GM23338 (cell line): ENCODE data around the gene TNFRSF4. TPM values are rescaled to one million over a fixed set of nuclear protein-coding genes. Genes with fewer than 3 reads are reported as not detected.

Experiments
- ATAC-seq: fragments of 200-7000 bp; cut with Tn5 transposase; 3 replicates; pipeline ENCODE4 v1.9.1; 2020
- DNase-seq: peaks from one replicate; pipeline ENCODE4 v3.0.0-alpha.2; 2015; ENCODE audit warnings: low spot score
- H2AFZ ChIP-seq: fragments of 200-600 bp; sonication (generic); 2 replicates; pipeline ENCODE4 v1.8.0; 2016; ENCODE audit warnings: antibody characterized with exemption, mild to moderate bottlenecking, moderate library complexity
- H3F3A ChIP-seq: fragments of 200-600 bp; sonication (generic); replicated peaks from 2 replicates; pipeline ENCODE4 v1.8.0; 2017; ENCODE audit warnings: antibody characterized with exemption, mixed run types, low read depth
- H3K27ac ChIP-seq: fragments of 200-600 bp; sonication (generic); 2 replicates; pipeline ENCODE4 v1.6.1; 2016; ENCODE audit warnings: low read depth
- H3K27me3 ChIP-seq: fragments of 200-600 bp; sonication (generic); 2 replicates; pipeline ENCODE4 v1.8.0; 2016; ENCODE audit warnings: mild to moderate bottlenecking, mixed run types, moderate library complexity; ENCODE audit not compliant: insufficient read depth
- H3K36me3 ChIP-seq: fragments of 200-600 bp; sonication (generic); 2 replicates; pipeline ENCODE4 v1.8.0; 2016; ENCODE audit warnings: mild to moderate bottlenecking; ENCODE audit not compliant: insufficient read depth
- H3K4me1 ChIP-seq: fragments of 200-600 bp; sonication (generic); 2 replicates; pipeline ENCODE4 v1.8.0; 2016; ENCODE audit warnings: mild to moderate bottlenecking, moderate library complexity; ENCODE audit not compliant: insufficient read depth
- H3K4me2 ChIP-seq: fragments of 200-600 bp; sonication (generic); 2 replicates; pipeline ENCODE4 v1.7.1; 2017; ENCODE audit warnings: mixed run types
- H3K4me3 ChIP-seq: fragments of 200-600 bp; sonication (generic); 2 replicates; pipeline ENCODE4 v1.6.1; 2016; ENCODE audit warnings: mixed run types
- H3K79me2 ChIP-seq: fragments of 200-600 bp; sonication (generic); replicated peaks from 2 replicates; pipeline ENCODE4 v1.8.0; 2017; ENCODE audit warnings: mild to moderate bottlenecking; ENCODE audit not compliant: insufficient read depth
- H3K9me2 ChIP-seq: fragments of 200-600 bp; sonication (generic); 2 replicates; pipeline ENCODE4 v1.8.0; 2017; ENCODE audit not compliant: insufficient read depth
- H4K20me1 ChIP-seq: fragments of 200-600 bp; sonication (generic); replicated peaks from 2 replicates; pipeline ENCODE4 v1.8.0; 2017; ENCODE audit warnings: mild to moderate bottlenecking; ENCODE audit not compliant: insufficient read depth
- H3K27ac Mint-ChIP-seq: 2 replicates; pipeline ENCODE4 v1.8.0; 2020; ENCODE audit warnings: inconsistent platforms, mild to moderate bottlenecking, moderate library complexity, mixed read lengths
- H3K27me3 Mint-ChIP-seq: 3 replicates; pipeline ENCODE4 v1.8.0; 2022; ENCODE audit warnings: low read depth, mild to moderate bottlenecking, moderate library complexity, mixed read lengths, inconsistent platforms; ENCODE audit not compliant: insufficient read depth, poor library complexity
- H3K36me3 Mint-ChIP-seq: 3 replicates; pipeline ENCODE4 v1.8.0; 2021; ENCODE audit warnings: low read depth, mild to moderate bottlenecking, inconsistent platforms, moderate library complexity, mixed read lengths
- H3K4me1 Mint-ChIP-seq: 3 replicates; pipeline ENCODE4 v1.8.0; 2020; ENCODE audit warnings: mild to moderate bottlenecking, inconsistent platforms, mixed read lengths
- H3K4me3 Mint-ChIP-seq: 3 replicates; pipeline ENCODE4 v1.8.0; 2021; ENCODE audit warnings: moderate library complexity, mild to moderate bottlenecking, inconsistent platforms, mixed read lengths
- H3K9me3 Mint-ChIP-seq: 3 replicates; pipeline ENCODE4 v1.8.0; 2020; ENCODE audit warnings: moderate library complexity, mild to moderate bottlenecking, inconsistent platforms, mixed read lengths
- EZH2 ChIP-seq: fragments of 200-600 bp; sonication (generic); IDR thresholded peaks from one replicate; pipeline ENCODE4 v1.8.0; 2017; ENCODE audit warnings: antibody characterized with exemption, mild to moderate bottlenecking, low read depth; ENCODE audit not compliant: unreplicated experiment
- EZH2phosphoT487 ChIP-seq: fragments of 200-600 bp; sonication (generic); IDR thresholded peaks from one replicate; pipeline ENCODE4 v1.8.1; 2018; ENCODE audit warnings: antibody characterized with exemption; ENCODE audit not compliant: unreplicated experiment
- POLR2AphosphoS5 ChIP-seq: IDR thresholded peaks from 2 replicates; pipeline ENCODE4 v1.6.1; 2016; ENCODE audit warnings: antibody characterized with exemption, low read depth
- ZNF331 ChIP-seq: fragments of 250-450 bp; sonication (Bioruptor Pico); IDR thresholded peaks from 2 replicates; pipeline ENCODE4 v1.5.0; 2020; ENCODE audit warnings: low read depth, mild to moderate bottlenecking, moderate library complexity
- polyA plus RNA-seq: library from polyadenylated mRNA; unstranded; fragments of >200 nt; fragmentation: Nextera tagmentation; extraction: Ambion mirVana; gene quantifications from 2 replicates; pipeline ENCODE4 v1.2.1, GENCODE V29; 2016
- total RNA-seq: library from RNA; depleted of rRNA; stranded (reverse); fragments of >200 nt; shearing (Covaris generic); gene quantifications from 2 replicates; pipeline ENCODE4 v1.2.3, GENCODE V29; 2014
- TF ChIP-seq, protein P1 (sequence below): fragments of 250-450 bp; sonication (Bioruptor Pico); IDR thresholded peaks from 2 replicates; pipeline ENCODE4 v1.5.0; 2020; ENCODE audit warnings: mild to moderate bottlenecking, moderate library complexity
- TF ChIP-seq, protein P2 (sequence below): IDR thresholded peaks from 2 replicates; pipeline ENCODE4 v1.6.1; 2016; ENCODE audit warnings: antibody characterized with exemption
- TF ChIP-seq, protein P3 (sequence below), 2 experiments: fragments of 200-600 bp in 1 of 2; sonication (generic) in 1 of 2; conservative IDR thresholded peaks; 2 replicates each; pipeline versions ENCODE4 v1.5.1 to v1.6.1; 2016 to 2017; ENCODE audit warnings: antibody characterized with exemption in 2 of 2, low read depth in 2 of 2, mild to moderate bottlenecking in 2 of 2, moderate library complexity in 1 of 2
- TF ChIP-seq, protein P4 (sequence below): IDR thresholded peaks from one replicate; pipeline ENCODE4 v1.6.1; 2018; ENCODE audit warnings: antibody characterized with exemption; ENCODE audit not compliant: unreplicated experiment

TNFRSF4 gene
- total and polyA plus RNA-seq, 2 experiments from 2014 or later: not detected

DNA sequence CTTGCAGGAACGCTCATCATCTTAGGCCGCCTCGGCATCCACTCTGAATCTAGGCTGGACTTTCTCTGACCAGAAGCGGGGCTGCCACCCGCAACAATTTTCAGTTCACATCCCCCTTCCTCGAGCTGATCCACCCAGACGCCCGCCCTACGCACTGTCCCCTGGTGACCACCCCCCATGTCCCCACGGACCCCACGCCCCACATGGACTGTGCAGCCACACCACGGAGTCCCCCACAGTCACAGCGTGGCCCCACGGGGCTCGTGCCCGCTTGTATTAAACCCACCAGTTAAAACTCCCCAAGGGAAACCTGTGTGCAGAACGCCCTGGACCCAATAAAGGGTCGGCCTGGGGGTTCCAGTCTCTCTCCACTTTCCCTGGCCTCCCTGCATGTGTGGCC is 45.6 kb upstream of the TNFRSF4 start:
- H3K4me1 Mint-ChIP-seq: peaks cover 22% of the 10 kb centered on the region
- H3K27me3 Mint-ChIP-seq: peaks cover 19% of the 10 kb centered on the region
- no peak overlapping the region for H3K4me3 Mint-ChIP-seq
- Histone ChIP-seq H3K4me2 (no peak overlapping the region), H3K36me3 (peaks cover 20% of the 10 kb centered on the region; the same call in 1 of the 2 replicates), H3K27me3 (no peaks in the 10 kb centered on the region), H3K4me3 (no peak overlapping the region), H2AFZ (no peak overlapping the region), H3K79me2 (peaks cover 27% of the 10 kb centered on the region), H3F3A (0 out of 2 replicates have a peak, but pooled peaks cover 10% of the 10 kb centered on the region), H4K20me1 (peaks cover 23% of the 10 kb centered on the region), H3K9me2 (no peaks in the 10 kb centered on the region), H3K27ac (no peak overlapping the region), H3K4me1 (peaks cover 9% of the 10 kb centered on the region)
- no peak for ATAC-seq
- H3K9me3 Mint-ChIP-seq: no peaks in the 10 kb centered on the region
- H3K36me3 Mint-ChIP-seq: peaks cover 72% of the 10 kb centered on the region
- no peak for DNase-seq
- TF ChIP-seq, protein P1, sequence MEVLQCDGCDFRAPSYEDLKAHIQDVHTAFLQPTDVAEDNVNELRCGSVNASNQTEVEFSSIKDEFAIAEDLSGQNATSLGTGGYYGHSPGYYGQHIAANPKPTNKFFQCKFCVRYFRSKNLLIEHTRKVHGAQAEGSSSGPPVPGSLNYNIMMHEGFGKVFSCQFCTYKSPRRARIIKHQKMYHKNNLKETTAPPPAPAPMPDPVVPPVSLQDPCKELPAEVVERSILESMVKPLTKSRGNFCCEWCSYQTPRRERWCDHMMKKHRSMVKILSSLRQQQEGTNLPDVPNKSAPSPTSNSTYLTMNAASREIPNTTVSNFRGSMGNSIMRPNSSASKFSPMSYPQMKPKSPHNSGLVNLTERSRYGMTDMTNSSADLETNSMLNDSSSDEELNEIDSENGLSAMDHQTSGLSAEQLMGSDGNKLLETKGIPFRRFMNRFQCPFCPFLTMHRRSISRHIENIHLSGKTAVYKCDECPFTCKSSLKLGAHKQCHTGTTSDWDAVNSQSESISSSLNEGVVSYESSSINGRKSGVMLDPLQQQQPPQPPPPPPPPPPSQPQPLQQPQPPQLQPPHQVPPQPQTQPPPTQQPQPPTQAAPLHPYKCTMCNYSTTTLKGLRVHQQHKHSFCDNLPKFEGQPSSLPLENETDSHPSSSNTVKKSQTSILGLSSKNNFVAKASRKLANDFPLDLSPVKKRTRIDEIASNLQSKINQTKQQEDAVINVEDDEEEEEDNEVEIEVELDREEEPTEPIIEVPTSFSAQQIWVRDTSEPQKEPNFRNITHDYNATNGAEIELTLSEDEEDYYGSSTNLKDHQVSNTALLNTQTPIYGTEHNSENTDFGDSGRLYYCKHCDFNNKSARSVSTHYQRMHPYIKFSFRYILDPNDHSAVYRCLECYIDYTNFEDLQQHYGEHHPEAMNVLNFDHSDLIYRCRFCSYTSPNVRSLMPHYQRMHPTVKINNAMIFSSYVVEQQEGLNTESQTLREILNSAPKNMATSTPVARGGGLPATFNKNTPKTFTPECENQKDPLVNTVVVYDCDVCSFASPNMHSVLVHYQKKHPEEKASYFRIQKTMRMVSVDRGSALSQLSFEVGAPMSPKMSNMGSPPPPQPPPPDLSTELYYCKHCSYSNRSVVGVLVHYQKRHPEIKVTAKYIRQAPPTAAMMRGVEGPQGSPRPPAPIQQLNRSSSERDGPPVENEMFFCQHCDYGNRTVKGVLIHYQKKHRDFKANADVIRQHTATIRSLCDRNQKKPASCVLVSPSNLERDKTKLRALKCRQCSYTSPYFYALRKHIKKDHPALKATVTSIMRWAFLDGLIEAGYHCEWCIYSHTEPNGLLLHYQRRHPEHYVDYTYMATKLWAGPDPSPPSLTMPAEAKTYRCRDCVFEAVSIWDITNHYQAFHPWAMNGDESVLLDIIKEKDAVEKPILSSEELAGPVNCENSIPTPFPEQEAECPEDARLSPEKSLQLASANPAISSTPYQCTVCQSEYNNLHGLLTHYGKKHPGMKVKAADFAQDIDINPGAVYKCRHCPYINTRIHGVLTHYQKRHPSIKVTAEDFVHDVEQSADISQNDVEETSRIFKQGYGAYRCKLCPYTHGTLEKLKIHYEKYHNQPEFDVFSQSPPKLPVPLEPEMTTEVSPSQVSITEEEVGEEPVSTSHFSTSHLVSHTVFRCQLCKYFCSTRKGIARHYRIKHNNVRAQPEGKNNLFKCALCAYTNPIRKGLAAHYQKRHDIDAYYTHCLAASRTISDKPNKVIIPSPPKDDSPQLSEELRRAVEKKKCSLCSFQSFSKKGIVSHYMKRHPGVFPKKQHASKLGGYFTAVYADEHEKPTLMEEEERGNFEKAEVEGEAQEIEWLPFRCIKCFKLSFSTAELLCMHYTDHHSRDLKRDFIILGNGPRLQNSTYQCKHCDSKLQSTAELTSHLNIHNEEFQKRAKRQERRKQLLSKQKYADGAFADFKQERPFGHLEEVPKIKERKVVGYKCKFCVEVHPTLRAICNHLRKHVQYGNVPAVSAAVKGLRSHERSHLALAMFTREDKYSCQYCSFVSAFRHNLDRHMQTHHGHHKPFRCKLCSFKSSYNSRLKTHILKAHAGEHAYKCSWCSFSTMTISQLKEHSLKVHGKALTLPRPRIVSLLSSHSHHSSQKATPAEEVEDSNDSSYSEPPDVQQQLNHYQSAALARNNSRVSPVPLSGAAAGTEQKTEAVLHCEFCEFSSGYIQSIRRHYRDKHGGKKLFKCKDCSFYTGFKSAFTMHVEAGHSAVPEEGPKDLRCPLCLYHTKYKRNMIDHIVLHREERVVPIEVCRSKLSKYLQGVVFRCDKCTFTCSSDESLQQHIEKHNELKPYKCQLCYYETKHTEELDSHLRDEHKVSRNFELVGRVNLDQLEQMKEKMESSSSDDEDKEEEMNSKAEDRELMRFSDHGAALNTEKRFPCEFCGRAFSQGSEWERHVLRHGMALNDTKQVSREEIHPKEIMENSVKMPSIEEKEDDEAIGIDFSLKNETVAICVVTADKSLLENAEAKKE (CRISPR knock-in tag): no peak
- no peak for TF ChIP-seq POLR2AphosphoS5
- TF ChIP-seq ZNF331 (CRISPR knock-in tag): no peak
- no peak for TF ChIP-seq EZH2phosphoT487
- TF ChIP-seq, protein P2, sequence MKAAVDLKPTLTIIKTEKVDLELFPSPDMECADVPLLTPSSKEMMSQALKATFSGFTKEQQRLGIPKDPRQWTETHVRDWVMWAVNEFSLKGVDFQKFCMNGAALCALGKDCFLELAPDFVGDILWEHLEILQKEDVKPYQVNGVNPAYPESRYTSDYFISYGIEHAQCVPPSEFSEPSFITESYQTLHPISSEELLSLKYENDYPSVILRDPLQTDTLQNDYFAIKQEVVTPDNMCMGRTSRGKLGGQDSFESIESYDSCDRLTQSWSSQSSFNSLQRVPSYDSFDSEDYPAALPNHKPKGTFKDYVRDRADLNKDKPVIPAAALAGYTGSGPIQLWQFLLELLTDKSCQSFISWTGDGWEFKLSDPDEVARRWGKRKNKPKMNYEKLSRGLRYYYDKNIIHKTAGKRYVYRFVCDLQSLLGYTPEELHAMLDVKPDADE: no peak
- TF ChIP-seq EZH2: no peak
- TF ChIP-seq, protein P3, sequence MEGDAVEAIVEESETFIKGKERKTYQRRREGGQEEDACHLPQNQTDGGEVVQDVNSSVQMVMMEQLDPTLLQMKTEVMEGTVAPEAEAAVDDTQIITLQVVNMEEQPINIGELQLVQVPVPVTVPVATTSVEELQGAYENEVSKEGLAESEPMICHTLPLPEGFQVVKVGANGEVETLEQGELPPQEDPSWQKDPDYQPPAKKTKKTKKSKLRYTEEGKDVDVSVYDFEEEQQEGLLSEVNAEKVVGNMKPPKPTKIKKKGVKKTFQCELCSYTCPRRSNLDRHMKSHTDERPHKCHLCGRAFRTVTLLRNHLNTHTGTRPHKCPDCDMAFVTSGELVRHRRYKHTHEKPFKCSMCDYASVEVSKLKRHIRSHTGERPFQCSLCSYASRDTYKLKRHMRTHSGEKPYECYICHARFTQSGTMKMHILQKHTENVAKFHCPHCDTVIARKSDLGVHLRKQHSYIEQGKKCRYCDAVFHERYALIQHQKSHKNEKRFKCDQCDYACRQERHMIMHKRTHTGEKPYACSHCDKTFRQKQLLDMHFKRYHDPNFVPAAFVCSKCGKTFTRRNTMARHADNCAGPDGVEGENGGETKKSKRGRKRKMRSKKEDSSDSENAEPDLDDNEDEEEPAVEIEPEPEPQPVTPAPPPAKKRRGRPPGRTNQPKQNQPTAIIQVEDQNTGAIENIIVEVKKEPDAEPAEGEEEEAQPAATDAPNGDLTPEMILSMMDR (conservative IDR thresholded peaks at IDR 0.05; ENCODE audit: low read depth in 2 of 2): no peak
- TF ChIP-seq, protein P4, sequence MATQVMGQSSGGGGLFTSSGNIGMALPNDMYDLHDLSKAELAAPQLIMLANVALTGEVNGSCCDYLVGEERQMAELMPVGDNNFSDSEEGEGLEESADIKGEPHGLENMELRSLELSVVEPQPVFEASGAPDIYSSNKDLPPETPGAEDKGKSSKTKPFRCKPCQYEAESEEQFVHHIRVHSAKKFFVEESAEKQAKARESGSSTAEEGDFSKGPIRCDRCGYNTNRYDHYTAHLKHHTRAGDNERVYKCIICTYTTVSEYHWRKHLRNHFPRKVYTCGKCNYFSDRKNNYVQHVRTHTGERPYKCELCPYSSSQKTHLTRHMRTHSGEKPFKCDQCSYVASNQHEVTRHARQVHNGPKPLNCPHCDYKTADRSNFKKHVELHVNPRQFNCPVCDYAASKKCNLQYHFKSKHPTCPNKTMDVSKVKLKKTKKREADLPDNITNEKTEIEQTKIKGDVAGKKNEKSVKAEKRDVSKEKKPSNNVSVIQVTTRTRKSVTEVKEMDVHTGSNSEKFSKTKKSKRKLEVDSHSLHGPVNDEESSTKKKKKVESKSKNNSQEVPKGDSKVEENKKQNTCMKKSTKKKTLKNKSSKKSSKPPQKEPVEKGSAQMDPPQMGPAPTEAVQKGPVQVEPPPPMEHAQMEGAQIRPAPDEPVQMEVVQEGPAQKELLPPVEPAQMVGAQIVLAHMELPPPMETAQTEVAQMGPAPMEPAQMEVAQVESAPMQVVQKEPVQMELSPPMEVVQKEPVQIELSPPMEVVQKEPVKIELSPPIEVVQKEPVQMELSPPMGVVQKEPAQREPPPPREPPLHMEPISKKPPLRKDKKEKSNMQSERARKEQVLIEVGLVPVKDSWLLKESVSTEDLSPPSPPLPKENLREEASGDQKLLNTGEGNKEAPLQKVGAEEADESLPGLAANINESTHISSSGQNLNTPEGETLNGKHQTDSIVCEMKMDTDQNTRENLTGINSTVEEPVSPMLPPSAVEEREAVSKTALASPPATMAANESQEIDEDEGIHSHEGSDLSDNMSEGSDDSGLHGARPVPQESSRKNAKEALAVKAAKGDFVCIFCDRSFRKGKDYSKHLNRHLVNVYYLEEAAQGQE: no peak
- H3K27ac Mint-ChIP-seq: no peak overlapping the region
